GM10248 (cell line): ENCODE results near the gene HSPG2.
A peak's percentile ranks its signal among the peaks of the same experiment; 100 is the strongest.

Experiments
- CTCF ChIA-PET: fragments of 300-600 bp; sonication (Branson Sonifier 250); formaldehyde crosslinking; extraction: SDS; loops from one replicate; lab custom pipeline; 2021; ENCODE audit warnings: antibody characterized with exemption; lab: Yijun Ruan, JAX
- POLR2A ChIA-PET: fragments of 350-650 bp; sonication (Branson Sonifier 250); formaldehyde crosslinking; extraction: SDS; loops from one replicate; lab custom pipeline; 2020; ENCODE audit warnings: antibody characterized with exemption; lab: Yijun Ruan, JAX
- DNase-seq: peaks from one replicate; pipeline ENCODE4 v3.0.0; 2012; ENCODE audit errors: extremely low spot score
- CTCF ChIP-seq: IDR thresholded peaks from 2 replicates; pipeline ENCODE4 v1.5.1; 2012; ENCODE audit warnings: mild to moderate bottlenecking, low read depth; ENCODE audit errors: extremely low read depth, missing control alignments, control extremely low read depth

Gene HSPG2

GRCh38 chr1:21818656-21819055 lies 118.5 kb downstream of the HSPG2 start:
- DNase-seq: peak; percentile 86
- POLR2A ChIA-PET: interaction anchor here (0.7 kb wide), 1 partner anchor 145 kb away, joined by 3 read pairs; no protein-coding TSS in a partner anchor
- CTCF ChIA-PET: no interaction called here

GRCh38 chr1:21816602-21817302 lies 120.4 kb downstream of the HSPG2 start:
- no peak for TF ChIP-seq CTCF
- ChIA-PET POLR2A (no interaction called here), CTCF (no interaction called here)
- DNase-seq: no peak

More at GRCh38 chr1:21818656-21819055, 118.5 kb downstream of the HSPG2 start:
- TF ChIP-seq CTCF: no peak

GRCh38 chr1:21815724-21816321 lies 121.3 kb downstream of the HSPG2 start:
- DNase-seq: no peak
- CTCF ChIA-PET: no interaction called here
- POLR2A ChIA-PET: no interaction called here
- TF ChIP-seq CTCF: no peak

GRCh38 chr1:21814981-21815582 lies 122.0 kb downstream of the HSPG2 start:
- ChIA-PET CTCF (interaction anchor here (1.6 kb wide), 1 partner anchor 14 kb away, joined by 3 read pairs; no protein-coding TSS in a partner anchor), POLR2A (no interaction called here)
- no peak for DNase-seq
- TF ChIP-seq CTCF: no peak

- POLR2A ChIA-PET: no interaction called here
- peak; percentile 84 for DNase-seq
- peak; percentile 54 for TF ChIP-seq CTCF
- CTCF ChIA-PET: interaction anchor here (1.6 kb wide), 1 partner anchor 14 kb away, joined by 3 read pairs; no protein-coding TSS in a partner anchor
Observed at GRCh38 chr1:21814241-21814918, 122.7 kb downstream of the HSPG2 start.

GRCh38 chr1:21813542-21813941 lies 123.6 kb downstream of the HSPG2 start:
- POLR2A ChIA-PET: no interaction called here
- DNase-seq: no peak
- TF ChIP-seq CTCF: no peak
- CTCF ChIA-PET: interaction anchor here (1.6 kb wide), 1 partner anchor 13 kb away, joined by 3 read pairs; no protein-coding TSS in a partner anchor
